Stimulated activated CD8-positive, alpha-beta memory T cell treated with anti-CD3 and anti-CD28 coated beads, Interleukin-4, amount 100 ng/mL, for 4 hours (primary cell): ENCODE results near the gene P2RY12.

ENCODE experiments used
- DNase-seq, 2 donors: peaks; one replicate each; pipeline ENCODE4 v3.0.0-alpha.2; 2020; ENCODE audit warnings: low read depth in 2 of 2, low spot score in 1 of 2

Gene P2RY12

DNA sequence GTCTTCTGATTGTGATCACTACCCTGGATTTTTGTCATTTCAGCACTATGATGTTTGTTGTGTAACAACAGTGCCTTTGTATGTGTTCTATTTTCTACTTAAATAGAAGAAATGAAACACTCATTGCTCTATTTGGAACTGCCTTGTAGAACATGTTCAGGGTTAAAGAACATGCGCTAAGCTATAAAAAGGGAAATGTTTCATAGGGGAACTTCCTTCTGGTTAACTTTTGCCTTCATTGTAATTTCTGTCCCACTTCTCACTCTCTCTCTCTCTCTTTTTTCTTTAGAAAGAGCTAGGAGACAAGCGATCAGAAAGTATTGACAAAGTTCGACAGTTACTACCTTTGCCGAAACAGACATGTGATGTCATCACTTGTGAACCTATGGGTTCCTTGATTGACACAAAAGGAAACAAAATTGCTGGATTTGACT lies at the start of gene P2RY12:
Gene P2RY12 (minus strand): TSS at position 13 of the 434 bp plus-strand sequence. CDS start 45,908 bp downstream, outside the sequence.
- no peak for DNase-seq

DNA sequence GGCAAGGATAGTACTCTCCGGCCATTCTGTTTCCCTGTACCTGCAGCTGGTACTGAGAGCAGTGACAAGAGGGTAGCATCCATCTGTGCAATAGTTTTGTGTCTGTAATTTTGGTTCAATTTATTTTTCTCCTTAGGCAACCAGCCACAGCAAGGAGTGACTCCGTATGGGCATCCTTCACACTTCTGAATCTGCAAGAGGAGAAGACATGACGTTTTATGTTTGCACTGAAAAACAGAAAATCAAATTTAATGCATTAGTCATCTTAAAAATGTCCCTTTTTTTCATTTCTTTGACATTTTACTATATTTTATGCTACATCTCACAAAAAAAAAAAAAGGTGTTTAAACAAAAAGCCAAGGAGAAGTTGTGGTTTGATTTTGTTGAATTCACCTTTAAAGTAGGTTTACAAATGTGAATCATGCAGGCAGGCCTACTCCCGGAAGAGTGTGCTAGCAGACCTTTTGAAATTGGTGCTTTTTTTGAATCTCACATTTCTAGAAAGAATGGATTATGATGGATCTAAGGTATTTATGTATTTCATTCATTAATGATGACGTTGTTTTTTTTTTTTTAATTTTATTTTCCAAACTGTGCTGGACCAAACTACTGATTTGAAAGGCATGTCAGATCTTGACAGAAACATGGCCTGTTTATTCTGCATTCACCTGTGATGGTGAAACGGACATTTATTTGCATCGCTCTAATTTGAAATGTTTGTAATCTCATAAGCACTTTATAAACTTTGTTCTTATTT lies 48.2 kb upstream of the P2RY12 start:
- DNase-seq: no peak

DNA sequence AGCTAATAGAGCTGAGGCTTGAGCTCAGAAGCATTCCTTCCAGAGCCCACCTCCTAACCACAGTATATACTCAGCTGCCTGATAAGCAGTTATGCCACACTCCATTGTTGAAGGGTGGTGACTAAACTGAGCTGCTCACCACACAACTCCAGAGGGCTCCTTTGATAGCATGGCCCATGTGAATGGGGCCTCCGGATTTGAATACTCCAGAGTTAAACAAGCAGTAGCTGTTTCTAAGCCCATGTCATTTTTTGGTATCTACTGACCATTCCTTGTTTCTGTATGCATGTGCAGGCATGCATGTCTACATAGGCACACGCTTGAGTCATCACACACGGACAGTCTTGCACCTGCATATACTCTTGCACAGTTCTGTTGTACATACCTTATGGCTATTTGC lies 47.4 kb upstream of the P2RY12 start:
- no peak for DNase-seq

DNA sequence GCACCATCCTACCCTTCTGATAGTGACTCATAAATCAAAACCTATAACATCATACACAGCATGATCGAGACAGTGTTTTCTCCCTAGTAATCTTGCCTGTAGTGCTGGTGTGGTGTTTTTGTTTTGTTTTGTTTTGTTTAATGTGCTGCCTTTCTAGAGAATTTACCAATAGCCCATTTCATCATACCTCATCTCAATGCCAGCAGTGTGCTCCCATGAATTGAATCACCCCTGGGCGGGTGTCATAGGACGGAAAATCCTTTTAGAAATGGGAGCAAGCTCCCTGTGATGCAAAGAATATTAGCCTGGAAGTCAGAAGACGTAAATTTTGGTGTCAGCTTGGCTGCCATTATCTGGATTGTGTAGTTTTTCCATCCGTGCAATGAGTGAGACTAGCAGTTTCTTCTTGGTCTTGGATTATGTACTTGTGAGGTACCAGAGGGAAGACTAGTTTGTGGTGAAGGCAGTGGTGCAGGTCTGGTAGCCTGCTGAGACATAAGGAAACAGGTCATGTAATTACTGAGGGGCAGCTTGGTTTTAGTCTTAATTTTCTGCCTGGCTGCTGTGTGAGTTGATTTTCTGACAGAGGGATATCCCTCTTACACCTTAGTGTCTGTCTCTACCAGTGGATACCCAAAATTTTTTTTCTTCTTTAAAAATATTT lies 46.4 kb upstream of the P2RY12 start:
- DNase-seq: no peak

DNA sequence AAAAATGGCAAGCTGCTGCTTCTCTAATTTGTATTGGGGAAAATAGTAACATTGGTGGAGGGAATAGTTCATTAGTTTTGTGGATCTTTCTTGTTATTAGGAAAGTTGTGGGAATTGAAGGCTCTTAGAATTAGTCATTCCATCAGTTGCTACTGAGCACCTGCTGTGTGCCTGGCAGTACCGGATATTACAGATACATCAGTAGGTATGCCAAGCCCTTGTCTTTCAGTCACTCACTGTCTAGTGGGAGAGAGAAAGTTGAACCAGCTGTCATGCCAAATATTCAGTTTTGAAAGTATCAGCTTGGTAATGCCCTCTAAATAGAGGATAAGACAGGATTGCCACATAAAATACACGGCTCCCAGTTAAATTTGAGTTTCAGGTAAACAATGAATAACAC lies 43.8 kb upstream of the P2RY12 start:
- DNase-seq: no peak

DNA sequence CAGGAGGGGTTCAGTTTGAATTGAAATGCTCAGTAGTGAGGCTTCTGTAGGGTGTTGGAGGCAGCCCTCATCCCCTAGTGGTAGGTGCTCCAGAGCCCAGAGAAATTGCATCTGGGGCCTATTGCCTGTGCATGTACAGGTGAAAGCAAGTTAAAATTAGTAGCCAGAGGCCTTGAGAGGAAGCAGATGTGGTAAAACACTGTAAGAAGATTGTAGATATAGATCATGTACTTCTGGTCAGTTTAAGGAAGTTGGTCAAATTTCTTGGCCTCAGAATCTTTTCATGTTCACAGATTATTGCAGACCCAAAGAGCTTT lies 41.7 kb upstream of the P2RY12 start:
- no peak for DNase-seq

DNA sequence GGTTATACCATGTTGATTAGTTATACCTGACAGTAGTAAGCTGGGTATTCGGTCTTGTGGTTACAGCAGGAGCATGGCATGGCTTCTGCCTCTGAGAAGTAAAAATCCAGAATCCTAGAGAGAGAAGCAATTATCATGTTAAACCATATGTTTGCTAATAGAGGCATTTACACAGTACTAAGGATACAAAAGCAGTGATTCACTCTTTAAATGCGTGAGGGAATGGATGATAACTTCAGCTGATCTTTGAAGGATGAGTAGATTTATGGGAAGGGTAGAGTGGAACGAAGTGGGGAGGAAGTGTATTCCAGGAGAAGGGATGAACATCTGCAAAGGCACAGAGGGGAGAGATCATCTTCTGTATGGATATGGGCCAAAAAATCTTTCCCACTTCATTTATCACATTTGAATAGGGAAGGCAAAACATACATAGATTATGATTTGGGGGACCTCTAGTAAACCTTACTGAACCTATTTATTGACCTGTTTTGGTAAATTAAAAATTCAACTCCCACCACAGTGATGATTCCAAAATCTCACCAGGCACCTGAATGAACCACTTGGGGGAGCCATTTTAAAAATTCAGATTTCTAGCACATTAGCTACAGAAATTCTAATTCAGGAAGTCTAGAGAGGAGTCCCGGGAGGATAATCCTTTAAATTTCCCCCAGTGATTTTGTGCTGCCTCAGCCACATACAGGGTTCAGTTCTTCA lies 41.2 kb upstream of the P2RY12 start:
- no peak for DNase-seq

DNA sequence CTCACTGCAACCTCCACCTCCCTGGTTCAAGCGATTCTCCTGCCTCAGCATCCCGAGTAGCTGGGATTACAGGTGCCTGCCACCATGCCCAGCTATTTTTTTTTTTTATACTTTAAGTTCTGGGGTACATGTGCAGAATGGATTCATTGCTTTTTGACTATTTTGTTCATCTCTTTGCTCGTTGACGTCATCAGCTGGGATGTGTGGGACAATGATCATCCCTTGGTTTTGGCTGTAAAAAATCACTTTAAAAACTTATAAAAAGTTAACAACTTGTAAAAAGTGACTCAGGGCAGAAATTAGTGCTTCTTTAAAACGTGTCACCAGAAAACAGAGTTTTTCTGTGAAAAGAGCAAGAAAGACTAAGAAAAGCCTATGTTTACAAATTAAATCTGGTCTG lies 38.5 kb upstream of the P2RY12 start:
- no peak for DNase-seq

DNA sequence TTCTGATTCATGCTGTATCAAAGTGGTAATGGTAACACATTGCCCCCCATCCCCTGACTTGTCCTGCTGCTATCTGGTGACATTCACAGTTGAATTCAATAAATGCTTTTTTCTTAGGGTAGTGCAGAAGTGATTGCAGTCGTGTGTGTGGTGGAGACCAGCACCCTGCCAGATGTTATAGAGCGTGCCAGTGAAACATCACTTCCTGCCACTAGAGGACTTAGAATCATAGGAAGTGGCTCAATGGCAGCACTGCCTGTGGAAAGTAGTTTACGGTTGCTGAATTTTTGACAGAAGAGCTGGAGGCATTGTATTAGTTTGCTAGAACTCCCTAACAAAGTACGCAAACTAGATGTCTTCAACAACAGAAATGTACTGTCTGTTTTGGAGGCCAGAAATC lies 37.4 kb upstream of the P2RY12 start:
- no peak for DNase-seq

DNA sequence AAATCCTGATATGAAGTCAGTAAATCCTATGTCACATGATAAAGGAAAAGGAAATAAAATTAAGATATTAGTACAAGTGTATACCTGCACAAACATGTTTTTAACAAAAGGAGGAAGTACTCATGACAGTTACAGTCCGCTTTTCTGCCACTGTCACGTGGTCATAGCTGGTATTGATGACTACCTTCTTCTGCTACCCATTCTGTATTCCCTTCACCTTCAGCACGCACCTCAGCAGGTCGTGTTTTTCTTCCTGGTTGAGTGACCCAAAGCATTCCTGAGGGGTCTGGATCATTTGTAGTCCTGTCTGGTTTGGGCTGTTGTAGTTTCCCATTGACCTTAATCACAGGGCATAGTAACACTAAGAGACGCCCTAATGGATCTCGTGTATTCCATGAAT lies 35.3 kb upstream of the P2RY12 start:
- no peak for DNase-seq

DNA sequence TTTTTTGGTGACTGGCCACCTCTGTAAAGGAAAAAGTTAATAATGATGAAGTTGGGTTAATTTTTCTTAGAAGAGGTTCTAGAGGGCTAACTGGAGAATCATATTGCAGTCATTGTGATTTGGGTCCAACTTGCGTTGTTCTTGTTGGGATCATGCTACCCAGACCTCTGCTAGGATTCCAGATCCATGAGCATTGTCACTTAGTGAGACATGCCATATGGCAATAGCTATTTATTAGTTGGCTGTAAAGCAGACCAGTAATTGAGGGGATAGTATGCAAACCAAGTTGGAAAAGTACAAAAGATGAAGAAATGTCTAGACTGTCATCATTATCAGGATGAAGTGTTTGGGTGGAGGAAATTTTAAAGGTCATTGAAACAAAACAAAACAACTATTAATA lies 30.7 kb upstream of the P2RY12 start:
- no peak for DNase-seq

DNA sequence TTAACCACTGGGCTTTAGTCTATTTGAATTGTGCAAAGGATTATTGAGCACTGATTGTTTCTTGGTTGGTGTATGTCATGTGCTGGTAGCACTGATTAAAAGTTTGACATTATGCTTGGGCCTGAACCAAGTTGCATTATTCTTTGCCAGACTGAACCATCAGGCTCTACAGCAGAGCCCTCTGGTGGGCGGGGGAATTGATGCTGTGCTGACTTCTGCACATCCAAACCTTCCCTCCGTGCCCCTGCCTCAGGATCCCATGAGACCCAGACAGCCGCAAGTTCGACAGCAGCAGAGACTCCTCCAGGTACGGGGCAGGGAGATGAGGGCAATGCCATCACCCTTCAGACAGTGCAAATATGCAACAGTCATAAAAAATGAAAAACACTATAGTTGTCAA lies 28.4 kb upstream of the P2RY12 start:
- no peak for DNase-seq

DNA sequence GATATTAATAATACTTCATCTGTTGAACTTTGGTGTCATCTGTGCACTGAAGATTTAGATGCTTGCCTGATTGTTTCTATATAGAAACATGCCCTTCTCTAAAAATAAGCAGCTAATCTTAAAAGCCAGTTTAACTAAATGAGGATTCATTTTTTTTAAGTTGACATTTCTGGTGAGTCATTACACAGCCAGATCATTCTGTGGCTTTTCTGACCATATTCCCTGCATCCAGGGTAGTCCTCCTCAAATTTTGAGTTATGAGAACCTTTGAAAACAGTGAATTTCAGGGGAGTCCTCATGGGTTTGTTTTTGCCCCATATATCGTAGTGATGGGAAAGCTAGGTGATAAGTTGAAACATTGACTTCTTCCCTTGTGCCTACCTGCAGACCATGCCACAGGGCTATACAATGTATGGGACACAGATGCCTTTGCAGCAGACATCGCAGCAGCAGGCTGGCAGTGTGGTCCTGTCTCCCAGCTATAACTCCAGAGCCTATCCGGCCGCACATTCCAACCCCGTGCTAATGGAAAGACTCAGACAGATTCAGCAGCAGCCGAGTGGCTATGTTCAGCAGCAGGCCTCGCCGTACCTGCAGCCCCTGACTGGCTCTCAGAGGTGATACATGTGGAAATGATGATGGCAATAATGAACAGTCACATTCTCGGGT lies 26.5 kb upstream of the P2RY12 start:
- DNase-seq: no peak

DNA sequence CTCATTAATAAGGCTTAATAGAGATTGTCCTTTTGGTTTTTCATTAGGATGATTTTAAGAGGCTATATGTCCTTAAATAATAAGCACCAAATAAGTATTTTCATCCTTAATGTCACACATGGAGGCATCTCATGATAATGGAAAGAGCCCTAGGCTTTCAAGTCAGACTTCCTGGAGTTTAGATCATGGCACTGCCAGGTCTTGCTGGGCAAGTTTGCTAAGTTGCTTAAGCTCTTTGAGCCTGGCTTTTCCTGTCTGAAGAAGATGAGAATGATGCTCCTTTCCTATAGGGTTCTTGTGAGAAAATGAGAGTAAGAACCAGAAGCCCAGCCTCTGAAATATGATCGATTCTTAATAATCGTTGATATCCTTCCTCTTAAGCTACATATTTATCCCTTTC lies 23.4 kb upstream of the P2RY12 start:
- DNase-seq: no peak

DNA sequence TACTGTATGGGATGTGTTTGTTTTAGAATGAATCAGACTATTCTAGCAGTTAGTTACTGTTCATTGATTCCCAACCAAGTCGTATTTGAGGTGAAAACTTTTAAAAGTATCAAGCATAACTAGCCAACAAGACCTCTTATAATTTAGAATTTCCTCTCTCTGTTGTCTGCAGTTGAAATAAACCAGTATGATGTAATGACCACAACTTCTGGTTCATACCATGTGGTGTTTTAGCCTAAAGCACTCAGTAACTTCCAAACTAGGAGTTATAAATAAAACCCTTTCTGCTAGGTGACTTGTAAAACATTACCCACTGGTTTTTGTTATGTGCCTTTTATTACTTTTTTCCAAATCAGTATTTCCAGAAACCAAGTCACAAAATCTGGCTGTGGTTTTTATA lies 19.8 kb upstream of the P2RY12 start:
- no peak for DNase-seq

DNA sequence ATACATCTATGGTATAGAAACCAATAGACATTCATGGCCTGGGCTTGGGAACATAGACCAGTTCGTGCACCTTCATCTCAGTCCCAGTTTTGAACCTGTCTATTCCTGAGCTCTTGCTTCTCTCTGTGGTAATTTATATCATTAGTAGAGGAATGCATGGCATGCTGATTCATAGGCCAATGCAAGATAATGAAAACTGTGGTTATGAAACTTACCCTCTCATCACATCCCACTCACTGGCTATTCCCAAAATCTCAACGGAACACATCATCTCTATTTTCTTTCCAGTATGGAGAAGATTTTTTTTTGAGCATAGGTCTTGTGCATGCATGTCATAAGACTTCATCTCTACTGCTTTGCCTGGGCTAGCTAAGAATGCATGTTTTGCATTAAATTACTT lies 18.7 kb upstream of the P2RY12 start:
- no peak for DNase-seq

DNA sequence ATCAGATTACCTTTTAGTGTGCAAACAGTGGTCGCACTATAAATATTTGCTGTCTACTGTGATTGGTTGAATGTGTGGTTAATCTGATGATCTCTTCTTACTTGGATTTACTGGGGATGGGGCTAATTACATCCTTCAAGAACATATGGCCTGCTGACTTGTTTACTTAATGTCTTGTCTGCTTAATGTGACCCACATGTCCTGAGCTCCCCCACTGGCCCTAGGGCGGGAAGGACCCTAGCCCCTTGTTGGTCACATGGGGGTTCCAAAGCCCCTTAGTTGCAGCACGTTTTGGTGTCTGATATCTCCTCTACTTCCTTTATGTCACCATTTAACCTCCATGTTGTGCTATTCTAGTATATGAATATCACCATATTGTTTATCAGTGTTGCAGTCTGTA lies 17.8 kb upstream of the P2RY12 start:
- DNase-seq: no peak

DNA sequence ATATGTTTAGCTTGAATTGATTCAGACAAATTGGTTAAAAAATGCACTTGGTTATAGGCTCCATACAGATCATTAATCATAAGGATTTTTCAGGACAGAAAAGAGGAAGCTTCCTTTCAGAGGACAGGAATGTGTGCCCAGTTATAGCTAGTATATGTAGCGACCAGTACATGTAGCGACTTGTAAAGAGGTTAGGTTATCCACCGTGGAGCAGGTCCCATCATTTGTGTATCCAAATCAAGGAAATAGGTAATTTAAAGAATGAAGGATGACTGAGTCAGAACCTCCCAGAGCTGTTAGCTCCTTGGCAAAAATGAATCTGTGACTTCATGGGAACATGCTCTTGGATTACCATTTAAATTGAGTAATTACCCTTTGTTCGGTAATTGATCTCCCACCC lies 15.8 kb upstream of the P2RY12 start:
- DNase-seq: no peak

DNA sequence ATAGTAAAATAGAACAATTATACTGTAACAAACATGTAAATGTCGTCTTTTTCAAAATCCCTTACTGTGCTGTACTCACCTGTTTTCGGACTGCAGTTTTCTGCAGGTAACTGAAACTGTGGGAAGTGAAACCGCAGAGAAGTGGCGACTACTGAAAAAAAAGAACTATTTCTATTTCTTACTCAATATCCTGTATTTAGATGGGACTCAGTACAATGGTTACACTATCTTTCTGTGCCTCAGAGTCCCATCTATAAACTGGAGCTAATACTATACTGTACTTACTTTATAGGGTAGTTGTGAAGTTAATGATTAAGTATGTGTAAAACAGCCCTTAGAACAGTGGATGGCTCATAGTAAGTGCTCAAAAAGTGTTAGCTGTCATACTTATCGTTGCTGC lies 14.3 kb upstream of the P2RY12 start:
- no peak for DNase-seq

DNA sequence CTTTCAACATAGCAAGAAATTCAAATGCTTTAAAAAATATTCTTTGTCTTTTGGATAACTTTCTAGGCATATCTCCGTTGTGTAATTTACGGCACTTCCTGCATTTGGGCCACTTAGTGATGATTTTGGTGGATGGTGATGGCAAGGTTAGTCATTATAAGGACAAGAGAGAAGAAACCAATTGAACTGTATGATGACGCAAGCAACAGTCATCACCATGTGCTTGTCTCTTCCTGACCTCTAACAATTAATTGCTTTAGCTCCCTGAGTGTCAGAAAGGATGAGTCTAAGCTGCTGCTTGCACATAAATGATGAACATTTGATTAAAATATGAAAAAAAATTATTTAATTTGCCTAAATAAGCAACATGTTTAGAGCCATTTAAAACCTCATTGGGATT lies 11.3 kb upstream of the P2RY12 start:
- no peak for DNase-seq

DNA sequence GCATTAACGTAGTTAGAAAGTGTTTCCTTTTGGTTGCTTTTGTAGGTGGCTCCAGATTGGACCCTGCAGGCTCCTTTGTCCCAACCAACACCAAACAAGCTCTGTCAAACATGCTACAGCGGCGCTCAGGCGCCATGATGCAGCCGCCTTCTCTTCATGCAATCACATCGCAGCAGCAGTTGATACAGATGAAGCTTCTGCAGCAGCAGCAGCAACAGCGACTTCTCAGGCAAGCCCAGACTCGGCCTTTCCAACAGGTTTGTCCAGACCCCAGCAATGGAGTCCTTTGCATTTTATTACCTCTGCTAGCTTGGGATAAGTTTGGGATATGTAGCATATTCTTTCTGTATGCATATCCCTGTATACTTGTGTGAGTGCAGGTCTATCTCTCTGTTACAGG lies 10.1 kb upstream of the P2RY12 start:
- no peak for DNase-seq

DNA sequence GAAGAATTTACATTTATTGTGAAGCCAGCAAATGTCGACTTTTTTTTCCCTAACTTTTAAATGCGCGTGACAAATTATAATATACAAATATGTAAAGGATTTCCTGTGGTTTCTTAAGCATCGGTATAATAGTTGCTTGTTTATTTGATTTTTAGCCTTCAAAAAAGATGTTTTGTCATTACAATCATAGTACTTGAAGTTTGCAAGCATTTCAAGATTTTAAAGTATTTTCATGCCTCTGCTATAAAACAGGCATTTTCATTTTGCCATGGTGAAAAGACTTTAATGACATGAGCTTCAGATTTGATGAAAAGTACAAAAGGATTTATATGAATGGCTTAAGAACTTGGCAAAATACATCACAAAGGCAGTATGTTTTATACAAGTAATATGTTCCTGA lies 9.4 kb upstream of the P2RY12 start:
- DNase-seq: no peak
